ENCODE results near the gene SPNS2.

The SPNS2 gene, protein sequence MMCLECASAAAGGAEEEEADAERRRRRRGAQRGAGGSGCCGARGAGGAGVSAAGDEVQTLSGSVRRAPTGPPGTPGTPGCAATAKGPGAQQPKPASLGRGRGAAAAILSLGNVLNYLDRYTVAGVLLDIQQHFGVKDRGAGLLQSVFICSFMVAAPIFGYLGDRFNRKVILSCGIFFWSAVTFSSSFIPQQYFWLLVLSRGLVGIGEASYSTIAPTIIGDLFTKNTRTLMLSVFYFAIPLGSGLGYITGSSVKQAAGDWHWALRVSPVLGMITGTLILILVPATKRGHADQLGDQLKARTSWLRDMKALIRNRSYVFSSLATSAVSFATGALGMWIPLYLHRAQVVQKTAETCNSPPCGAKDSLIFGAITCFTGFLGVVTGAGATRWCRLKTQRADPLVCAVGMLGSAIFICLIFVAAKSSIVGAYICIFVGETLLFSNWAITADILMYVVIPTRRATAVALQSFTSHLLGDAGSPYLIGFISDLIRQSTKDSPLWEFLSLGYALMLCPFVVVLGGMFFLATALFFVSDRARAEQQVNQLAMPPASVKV

DNA sequence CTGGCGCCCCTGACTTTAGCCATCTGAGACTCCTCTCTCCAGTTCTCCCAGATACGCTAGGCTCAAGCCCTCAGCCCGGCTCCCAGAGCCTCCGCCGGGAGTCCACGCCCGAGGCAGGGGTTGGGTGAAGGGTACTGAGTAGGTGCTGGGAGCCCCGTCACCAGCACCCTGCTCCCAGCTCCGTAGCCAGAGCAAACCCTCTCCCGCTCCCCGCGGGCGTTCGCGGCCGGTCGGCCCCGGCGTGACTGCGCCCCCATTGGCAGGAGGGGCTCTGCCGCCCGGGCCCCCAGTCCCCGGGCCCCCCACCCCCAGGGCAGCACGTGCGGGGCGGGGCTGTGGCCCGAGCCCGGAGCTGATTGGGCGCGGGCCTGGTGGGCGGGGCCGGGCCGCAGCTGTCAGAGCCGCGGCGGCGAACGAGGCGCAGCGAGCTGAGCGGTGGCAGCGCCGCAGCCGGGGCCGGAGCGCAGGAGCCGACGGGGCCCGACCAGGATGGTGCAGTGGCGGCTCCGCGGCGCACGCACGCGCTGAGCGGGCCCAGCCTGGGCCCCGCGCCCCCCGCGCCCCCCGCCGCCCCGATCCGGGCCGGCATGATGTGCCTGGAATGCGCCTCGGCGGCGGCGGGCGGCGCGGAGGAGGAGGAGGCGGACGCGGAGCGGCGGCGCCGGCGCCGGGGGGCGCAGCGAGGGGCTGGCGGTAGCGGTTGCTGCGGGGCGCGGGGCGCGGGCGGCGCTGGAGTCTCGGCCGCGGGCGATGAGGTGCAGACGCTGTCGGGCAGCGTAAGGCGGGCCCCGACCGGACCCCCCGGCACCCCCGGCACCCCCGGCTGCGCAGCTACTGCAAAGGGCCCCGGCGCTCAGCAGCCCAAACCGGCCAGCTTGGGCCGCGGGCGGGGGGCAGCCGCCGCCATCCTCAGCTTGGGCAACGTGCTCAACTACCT is at the start of gene SPNS2:
SPNS2 (plus strand) TSS at position 421 of the 937 bp plus-strand sequence; CDS start at position 588, 167 bp downstream.
- Histone ChIP-seq H3K9ac (ENCODE audit: low read length) (no peak within 1 kb of the TSS), H3K9me3 (ENCODE audit: control insufficient read depth, low read depth, low read length) (no peaks in the 10 kb centered on the region), H3K27ac (ENCODE audit: low read length) (no peak within 1 kb of the TSS), H3K36me3 (ENCODE audit: control insufficient read depth, low read depth, low read length) (no peaks in the 10 kb centered on the region), H3K4me3 (ENCODE audit: low read length) (peak within 1 kb of the TSS; percentile 50), H3K27me3 (ENCODE audit: control insufficient read depth, insufficient read depth, low read length) (peaks cover 52% of the 10 kb centered on the region), H3K4me1 (ENCODE audit: control insufficient read depth, low read depth, low read length) (peaks cover 3% of the 10 kb centered on the region)

GRCh38 chr17:4449736-4450135 is 48.9 kb upstream of the SPNS2 start:
- Histone ChIP-seq H3K9ac (ENCODE audit: low read length) (no peak overlapping the region), H3K9me3 (ENCODE audit: control insufficient read depth, low read depth, low read length) (no peaks in the 10 kb centered on the region), H3K27ac (ENCODE audit: low read length) (no peak overlapping the region), H3K27me3 (ENCODE audit: control insufficient read depth, insufficient read depth, low read length) (no peaks in the 10 kb centered on the region), H3K36me3 (ENCODE audit: control insufficient read depth, low read depth, low read length) (no peaks in the 10 kb centered on the region), H3K4me3 (ENCODE audit: low read length) (no peak overlapping the region), H3K4me1 (ENCODE audit: control insufficient read depth, low read depth, low read length) (no peaks in the 10 kb centered on the region)

GRCh38 chr17:4450710-4451316 is 47.9 kb upstream of the SPNS2 start:
- H3K4me3 ChIP-seq (ENCODE audit: low read length): no peak overlapping the region
- no peak overlapping the region for H3K9ac ChIP-seq (ENCODE audit: low read length)
- no peaks in the 10 kb centered on the region for H3K4me1 ChIP-seq (ENCODE audit: control insufficient read depth, low read depth, low read length)
- no peaks in the 10 kb centered on the region for H3K27me3 ChIP-seq (ENCODE audit: control insufficient read depth, insufficient read depth, low read length)
- H3K9me3 ChIP-seq (ENCODE audit: control insufficient read depth, low read depth, low read length): no peaks in the 10 kb centered on the region
- H3K27ac ChIP-seq (ENCODE audit: low read length): no peak overlapping the region
- no peaks in the 10 kb centered on the region for H3K36me3 ChIP-seq (ENCODE audit: control insufficient read depth, low read depth, low read length)

DNA sequence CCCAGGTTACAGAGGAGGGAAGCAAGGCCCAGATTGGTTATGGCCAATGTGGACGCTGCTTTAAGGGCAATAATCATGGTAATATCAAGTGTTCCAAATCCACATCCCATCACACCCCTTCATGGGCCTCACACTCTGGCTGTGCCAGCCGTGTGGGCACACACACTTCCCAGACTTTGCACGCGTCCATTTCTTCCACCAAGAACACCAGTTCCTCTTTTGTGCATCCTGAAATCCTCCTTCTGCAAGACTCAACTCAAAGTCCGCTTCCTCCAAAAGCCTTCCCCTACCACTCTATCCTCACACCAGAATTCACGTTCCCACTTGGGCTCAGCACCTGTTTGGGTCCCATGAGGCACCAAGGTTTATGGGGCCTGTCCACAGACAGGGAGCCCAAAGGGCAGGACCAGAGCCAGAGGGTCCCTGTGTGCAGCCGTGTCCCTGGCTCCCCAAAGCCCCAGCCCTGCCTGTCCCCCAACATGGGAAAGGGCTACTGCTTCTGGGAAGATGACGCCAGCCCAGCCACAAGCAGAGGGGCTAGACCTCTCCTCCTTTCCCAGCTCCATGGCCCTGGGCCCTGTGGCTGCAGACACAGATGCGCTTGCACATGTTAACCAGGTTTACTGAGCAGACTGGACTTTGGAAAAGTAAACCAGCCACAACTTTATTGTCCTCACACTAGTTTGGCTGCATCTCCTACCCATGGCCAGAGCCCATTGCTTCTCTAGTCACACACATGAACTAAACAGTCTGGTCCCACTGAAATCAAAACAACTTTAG is 44.7 kb upstream of the SPNS2 start:
- Histone ChIP-seq H3K4me1 (ENCODE audit: control insufficient read depth, low read depth, low read length) (no peaks in the 10 kb centered on the region), H3K36me3 (ENCODE audit: control insufficient read depth, low read depth, low read length) (no peaks in the 10 kb centered on the region), H3K9me3 (ENCODE audit: control insufficient read depth, low read depth, low read length) (no peaks in the 10 kb centered on the region), H3K9ac (ENCODE audit: low read length) (no peak overlapping the region), H3K27ac (ENCODE audit: low read length) (no peak overlapping the region), H3K4me3 (ENCODE audit: low read length) (no peak overlapping the region), H3K27me3 (ENCODE audit: control insufficient read depth, insufficient read depth, low read length) (no peaks in the 10 kb centered on the region)

DNA sequence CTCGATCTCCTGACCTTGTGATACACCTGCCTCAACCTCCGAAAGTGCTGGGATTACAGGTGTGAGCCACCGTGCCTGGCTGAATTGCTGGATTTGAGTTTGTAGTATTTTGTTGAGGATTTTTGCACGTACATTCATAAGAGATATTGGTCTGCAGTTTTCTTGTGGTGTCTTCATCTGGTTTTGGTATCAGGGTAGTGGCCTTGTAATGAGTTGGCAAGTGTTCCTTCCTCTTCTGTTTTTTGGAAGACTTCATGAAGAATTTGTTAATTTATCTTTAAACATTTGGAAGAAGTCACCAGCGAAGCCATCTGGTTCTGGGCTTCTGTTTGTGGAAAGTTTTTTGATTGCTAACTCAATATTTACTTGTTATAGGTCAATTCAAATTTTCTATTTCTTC is 38.0 kb upstream of the SPNS2 start:
- Histone ChIP-seq H3K27me3 (ENCODE audit: control insufficient read depth, insufficient read depth, low read length) (no peaks in the 10 kb centered on the region), H3K36me3 (ENCODE audit: control insufficient read depth, low read depth, low read length) (no peaks in the 10 kb centered on the region), H3K9me3 (ENCODE audit: control insufficient read depth, low read depth, low read length) (no peaks in the 10 kb centered on the region), H3K9ac (ENCODE audit: low read length) (no peak overlapping the region), H3K4me3 (ENCODE audit: low read length) (no peak overlapping the region), H3K4me1 (ENCODE audit: control insufficient read depth, low read depth, low read length) (no peaks in the 10 kb centered on the region), H3K27ac (ENCODE audit: low read length) (no peak overlapping the region)

DNA sequence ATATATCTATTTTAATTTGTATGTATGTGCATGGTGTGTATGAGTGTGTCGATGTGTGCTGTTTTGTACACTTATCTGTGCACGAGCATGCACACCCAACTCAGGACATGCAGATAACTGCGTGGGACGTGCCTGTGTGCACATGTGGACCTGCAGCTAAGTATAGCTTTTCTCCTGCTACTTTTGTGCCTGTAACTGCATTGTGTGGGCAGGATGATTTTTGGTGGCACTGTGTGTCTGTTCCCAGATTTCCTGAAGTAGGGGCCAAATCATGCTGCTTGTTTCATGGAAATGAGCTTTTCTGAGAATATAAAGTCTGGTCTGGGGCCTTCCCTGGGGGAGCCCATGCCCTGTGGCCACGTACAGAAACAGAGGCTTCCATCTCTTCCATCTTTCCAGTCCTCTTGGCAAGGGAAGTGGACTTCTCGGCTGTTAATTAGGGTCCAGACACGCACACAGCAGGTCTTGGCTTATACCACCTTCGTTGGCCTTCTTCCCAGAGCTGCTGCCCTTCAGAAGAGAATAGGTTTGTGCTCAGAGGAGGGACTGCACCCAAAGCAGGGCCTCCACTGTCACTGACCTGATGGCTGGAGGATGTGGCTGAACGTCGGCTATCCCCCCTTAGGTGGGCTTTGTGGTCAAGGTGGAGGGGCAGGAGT is 34.7 kb upstream of the SPNS2 start:
- Histone ChIP-seq H3K27ac (ENCODE audit: low read length) (no peak overlapping the region), H3K36me3 (ENCODE audit: control insufficient read depth, low read depth, low read length) (no peaks in the 10 kb centered on the region), H3K4me3 (ENCODE audit: low read length) (no peak overlapping the region), H3K9me3 (ENCODE audit: control insufficient read depth, low read depth, low read length) (no peaks in the 10 kb centered on the region), H3K9ac (ENCODE audit: low read length) (no peak overlapping the region), H3K4me1 (ENCODE audit: control insufficient read depth, low read depth, low read length) (no peaks in the 10 kb centered on the region), H3K27me3 (ENCODE audit: control insufficient read depth, insufficient read depth, low read length) (no peaks in the 10 kb centered on the region)

DNA sequence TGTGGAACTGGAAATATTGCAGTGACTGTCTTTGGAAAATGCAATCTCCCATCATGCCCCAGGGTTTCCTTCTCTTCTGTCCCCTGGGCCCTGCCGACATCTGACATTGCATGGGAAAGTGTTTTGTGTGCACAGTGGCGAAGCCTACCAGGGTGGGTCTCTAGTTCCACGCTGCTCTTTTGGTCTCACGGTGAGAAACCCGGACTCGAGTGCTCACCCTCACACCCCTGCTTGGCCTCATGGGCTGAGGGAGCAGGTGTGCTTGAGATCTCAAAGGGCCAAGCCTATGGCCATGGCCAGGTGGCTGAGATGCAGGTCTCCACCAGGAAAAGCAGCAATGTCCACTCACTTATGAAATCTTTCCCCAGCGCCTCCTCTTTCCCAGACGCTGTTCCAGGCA is 32.9 kb upstream of the SPNS2 start:
- H3K27ac ChIP-seq (ENCODE audit: low read length): no peak overlapping the region
- no peaks in the 10 kb centered on the region for H3K27me3 ChIP-seq (ENCODE audit: control insufficient read depth, insufficient read depth, low read length)
- H3K36me3 ChIP-seq (ENCODE audit: control insufficient read depth, low read depth, low read length): no peaks in the 10 kb centered on the region
- no peaks in the 10 kb centered on the region for H3K9me3 ChIP-seq (ENCODE audit: control insufficient read depth, low read depth, low read length)
- no peak overlapping the region for H3K4me3 ChIP-seq (ENCODE audit: low read length)
- H3K4me1 ChIP-seq (ENCODE audit: control insufficient read depth, low read depth, low read length): no peaks in the 10 kb centered on the region
- no peak overlapping the region for H3K9ac ChIP-seq (ENCODE audit: low read length)

DNA sequence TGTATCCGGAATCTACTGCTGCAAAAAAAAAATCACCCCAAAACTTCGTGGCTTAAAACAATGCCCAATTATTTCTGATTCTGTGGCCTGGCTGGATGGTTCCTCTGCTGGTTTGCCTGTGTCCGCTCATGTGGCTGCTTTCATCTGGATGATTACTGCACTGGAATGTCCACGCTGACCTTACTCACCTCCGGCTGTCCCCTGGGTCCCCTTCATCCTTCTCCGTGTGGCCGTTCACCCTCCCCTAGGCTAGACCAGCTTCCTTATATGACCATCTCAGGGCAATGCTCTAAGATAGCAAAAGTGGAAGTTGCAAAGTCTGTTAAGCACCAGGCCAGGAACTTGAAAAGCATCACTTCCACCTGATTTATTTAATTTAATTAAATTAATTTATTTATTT is 31.4 kb upstream of the SPNS2 start:
- Histone ChIP-seq H3K9me3 (ENCODE audit: control insufficient read depth, low read depth, low read length) (no peaks in the 10 kb centered on the region), H3K4me3 (ENCODE audit: low read length) (no peak overlapping the region)

DNA sequence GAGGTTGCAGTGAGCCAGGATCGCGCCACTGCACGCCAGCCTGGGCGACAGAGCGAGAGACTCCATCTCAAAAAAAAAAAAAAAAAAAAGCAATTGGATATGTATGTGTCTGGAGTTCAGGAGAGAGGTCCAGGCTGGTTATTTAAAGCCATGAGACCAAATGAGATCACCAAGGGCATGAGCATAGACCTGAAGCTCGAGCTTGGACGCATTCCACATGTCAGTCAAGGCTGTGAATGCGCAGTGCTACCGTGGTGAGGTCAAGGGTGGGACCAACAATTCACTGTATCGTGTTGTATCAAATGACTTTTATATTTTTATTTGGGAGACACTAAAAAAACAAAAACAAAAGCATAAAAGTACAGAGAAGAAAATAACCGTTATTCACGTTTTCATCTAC is 29.1 kb upstream of the SPNS2 start:
- Histone ChIP-seq H3K27me3 (ENCODE audit: control insufficient read depth, insufficient read depth, low read length) (no peaks in the 10 kb centered on the region), H3K9me3 (ENCODE audit: control insufficient read depth, low read depth, low read length) (no peaks in the 10 kb centered on the region), H3K9ac (ENCODE audit: low read length) (no peak overlapping the region), H3K4me1 (ENCODE audit: control insufficient read depth, low read depth, low read length) (no peaks in the 10 kb centered on the region), H3K27ac (ENCODE audit: low read length) (no peak overlapping the region), H3K36me3 (ENCODE audit: control insufficient read depth, low read depth, low read length) (no peaks in the 10 kb centered on the region), H3K4me3 (ENCODE audit: low read length) (no peak overlapping the region)

More for the DNA sequence above, 31.4 kb upstream of the SPNS2 start:
- Histone ChIP-seq H3K27me3 (ENCODE audit: control insufficient read depth, insufficient read depth, low read length) (no peaks in the 10 kb centered on the region), H3K27ac (ENCODE audit: low read length) (no peak overlapping the region), H3K36me3 (ENCODE audit: control insufficient read depth, low read depth, low read length) (no peaks in the 10 kb centered on the region), H3K4me1 (ENCODE audit: control insufficient read depth, low read depth, low read length) (no peaks in the 10 kb centered on the region), H3K9ac (ENCODE audit: low read length) (no peak overlapping the region)

DNA sequence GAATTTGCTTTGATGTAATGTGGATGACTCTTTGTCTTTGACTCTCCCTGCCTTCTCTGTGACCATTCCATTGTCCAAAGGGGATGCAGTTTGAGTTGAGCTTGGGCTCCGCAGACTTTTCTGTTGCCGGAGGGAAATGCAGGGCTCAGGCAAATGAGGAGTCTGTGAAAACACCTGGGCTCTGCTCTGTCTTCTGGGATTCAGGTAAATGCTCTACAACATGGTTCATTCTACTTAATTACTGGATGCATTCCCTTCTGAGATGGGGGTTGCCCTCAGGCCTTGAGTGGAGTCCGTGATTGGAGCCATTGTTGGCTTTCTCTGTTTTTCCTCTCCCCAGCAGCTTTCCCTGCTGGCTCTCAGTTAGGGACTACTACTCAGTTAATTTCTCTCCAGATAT is 26.4 kb upstream of the SPNS2 start:
- H3K27ac ChIP-seq (ENCODE audit: low read length): no peak overlapping the region
- H3K27me3 ChIP-seq (ENCODE audit: control insufficient read depth, insufficient read depth, low read length): no peaks in the 10 kb centered on the region
- no peak overlapping the region for H3K4me3 ChIP-seq (ENCODE audit: low read length)
- no peaks in the 10 kb centered on the region for H3K9me3 ChIP-seq (ENCODE audit: control insufficient read depth, low read depth, low read length)
- H3K36me3 ChIP-seq (ENCODE audit: control insufficient read depth, low read depth, low read length): no peaks in the 10 kb centered on the region
- H3K9ac ChIP-seq (ENCODE audit: low read length): no peak overlapping the region
- H3K4me1 ChIP-seq (ENCODE audit: control insufficient read depth, low read depth, low read length): no peaks in the 10 kb centered on the region

Data from iPS-18a (cell line).